ENCODE measurements around the gene MARS2. TPM values are rescaled to one million over a fixed set of nuclear protein-coding genes. Genes with fewer than 3 reads are reported as not detected.
"Not testable (repeated sequence)": the region's sequence is repeated elsewhere in the genome, so short reads cannot be mapped to it uniquely, and the experiment has no call there.

MARS2 gene
- total RNA-seq, 3 donors from 2014 or later = 7.7 to 11.2 (median 10.3) TPM

DNA sequence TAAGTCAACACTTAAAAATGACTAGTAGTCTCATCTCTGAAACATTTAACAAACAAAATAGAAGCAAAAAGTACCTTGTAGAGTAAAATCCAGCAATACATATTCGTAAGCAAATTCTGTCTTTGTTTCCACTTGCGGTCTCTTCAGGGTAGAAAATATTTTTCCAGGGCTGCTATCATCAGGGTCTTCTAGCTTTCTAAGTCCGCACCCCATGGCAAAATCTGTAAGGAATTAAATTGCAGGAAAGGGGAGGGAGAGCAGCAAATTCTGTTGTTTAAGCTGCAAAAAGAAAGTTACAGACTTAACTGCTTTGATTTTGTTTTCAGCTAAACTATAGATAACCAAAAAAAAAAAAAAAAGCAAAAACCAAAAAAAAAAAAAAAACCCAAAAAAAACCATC lies 29.9 kb upstream of the MARS2 start, which contains the start of gene RFTN2:
Gene RFTN2, minus strand, starts transcription at position 342 of the 400 bp plus-strand sequence. Its CDS starts 129 bp downstream, at position 213.
- Histone ChIP-seq H3K9me3 (no peaks in the 10 kb centered on the region), H3K36me3 (ENCODE audit: low read depth) (no peaks in the 10 kb centered on the region), H3K4me1 (ENCODE audit: low read depth) (no peaks in the 10 kb centered on the region), H3K4me3 (no peak within 1 kb of the TSS)
- DNase-seq = no peak
- TF ChIP-seq CTCF (IDR thresholded peaks at IDR 0.05) = no peak
- intact Hi-C loops (cut with DNase I, micrococcal nuclease) = no loop called here
- no peak for ATAC-seq

GRCh38 chr2:197675711-197676188 lies 29.4 kb upstream of the MARS2 start:
- Histone ChIP-seq H3K36me3 (ENCODE audit: low read depth) (no peaks in the 10 kb centered on the region), H3K9me3 (no peaks in the 10 kb centered on the region), H3K4me3 (no peak overlapping the region), H3K4me1 (ENCODE audit: low read depth) (no peaks in the 10 kb centered on the region)
- intact Hi-C loops (cut with DNase I, micrococcal nuclease) = no loop called here
- ATAC-seq = no peak
- TF ChIP-seq CTCF (IDR thresholded peaks at IDR 0.05) = no peak
- DNase-seq = no peak

DNA sequence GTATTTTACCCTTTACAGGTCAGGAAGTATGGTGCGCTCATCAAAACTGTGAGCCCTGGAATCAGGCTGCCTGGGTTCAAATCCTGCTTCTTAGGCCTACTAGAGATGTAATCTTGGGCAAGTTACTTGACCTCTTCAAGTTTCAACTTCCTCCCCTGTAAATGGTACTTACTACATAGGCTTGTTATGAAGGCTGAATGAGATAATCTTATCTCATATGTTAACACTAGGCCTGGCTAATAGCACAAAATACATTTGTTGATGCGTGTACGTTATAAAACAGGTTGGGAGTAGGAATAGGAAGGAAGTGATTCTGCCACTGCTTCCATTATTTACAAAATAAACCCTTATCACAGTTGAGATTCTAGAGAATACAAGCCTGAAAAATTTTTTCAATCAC lies 28.1 kb upstream of the MARS2 start:
- Histone ChIP-seq H3K9me3 (no peaks in the 10 kb centered on the region), H3K4me1 (ENCODE audit: low read depth) (no peaks in the 10 kb centered on the region), H3K36me3 (ENCODE audit: low read depth) (no peaks in the 10 kb centered on the region), H3K4me3 (no peak overlapping the region)
- DNase-seq (no peak), ATAC-seq (no peak)
- intact Hi-C loops (cut with DNase I, micrococcal nuclease) = no loop called here
- no peak for TF ChIP-seq CTCF (IDR thresholded peaks at IDR 0.05)

- Histone ChIP-seq H3K36me3 (ENCODE audit: low read depth) (no peaks in the 10 kb centered on the region), H3K4me1 (ENCODE audit: low read depth) (no peaks in the 10 kb centered on the region), H3K9me3 (no peaks in the 10 kb centered on the region), H3K4me3 (no peak overlapping the region)
- no peak for TF ChIP-seq CTCF (IDR thresholded peaks at IDR 0.05)
- intact Hi-C loops (cut with DNase I, micrococcal nuclease) = no loop called here
- ATAC-seq (no peak), DNase-seq (no peak)
Measured at GRCh38 chr2:197677483-197677882, 27.7 kb upstream of the MARS2 start.

DNA sequence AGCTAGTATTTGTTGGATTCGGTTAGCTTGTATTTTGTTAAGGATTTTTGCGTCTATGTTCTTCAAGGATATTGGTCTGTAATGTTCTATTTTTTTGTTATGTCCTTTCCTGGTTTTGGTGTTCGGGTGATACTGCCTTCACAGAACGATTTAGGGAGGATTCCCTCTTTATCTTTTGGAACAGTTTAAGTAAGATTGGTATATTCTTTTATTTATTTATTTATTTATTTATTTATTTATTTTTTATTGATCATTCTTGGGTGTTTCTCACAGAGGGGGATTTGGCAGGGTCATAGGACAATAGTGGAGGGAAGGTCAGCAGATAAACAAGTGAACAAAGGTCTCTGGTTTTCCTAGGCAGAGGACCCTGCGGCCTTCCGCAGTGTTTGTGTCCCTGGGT lies 10.0 kb upstream of the MARS2 start:
- H3K36me3 ChIP-seq (ENCODE audit: low read depth); H3K4me3 ChIP-seq; H3K9me3 ChIP-seq; DNase-seq; H3K4me1 ChIP-seq (ENCODE audit: low read depth); ATAC-seq; intact Hi-C loops (cut with DNase I, micrococcal nuclease): not testable (repeated sequence)

DNA sequence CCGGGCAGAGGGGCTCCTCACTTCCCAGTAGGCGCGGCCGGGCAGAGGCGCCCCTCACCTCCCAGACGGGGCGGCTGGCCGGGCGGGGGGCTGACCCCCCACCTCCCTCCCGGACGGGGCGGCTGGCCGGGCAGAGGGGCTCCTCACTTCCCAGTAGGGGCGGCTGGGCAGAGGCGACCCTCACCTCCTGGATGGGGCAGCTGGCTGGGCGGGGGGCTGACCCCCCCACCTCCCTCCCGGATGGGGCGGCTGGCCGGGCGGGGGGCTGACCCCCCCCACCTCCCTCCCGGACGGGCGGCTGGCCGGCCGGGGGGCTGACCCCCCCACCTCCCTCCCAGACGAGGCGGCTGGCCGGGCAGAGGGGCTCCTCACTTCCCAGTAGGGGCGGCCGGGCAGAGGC lies 9.2 kb upstream of the MARS2 start:
- H3K36me3 ChIP-seq (ENCODE audit: low read depth); H3K9me3 ChIP-seq; DNase-seq; intact Hi-C loops (cut with DNase I, micrococcal nuclease); ATAC-seq; H3K4me1 ChIP-seq (ENCODE audit: low read depth); H3K4me3 ChIP-seq: not testable (repeated sequence)

DNA sequence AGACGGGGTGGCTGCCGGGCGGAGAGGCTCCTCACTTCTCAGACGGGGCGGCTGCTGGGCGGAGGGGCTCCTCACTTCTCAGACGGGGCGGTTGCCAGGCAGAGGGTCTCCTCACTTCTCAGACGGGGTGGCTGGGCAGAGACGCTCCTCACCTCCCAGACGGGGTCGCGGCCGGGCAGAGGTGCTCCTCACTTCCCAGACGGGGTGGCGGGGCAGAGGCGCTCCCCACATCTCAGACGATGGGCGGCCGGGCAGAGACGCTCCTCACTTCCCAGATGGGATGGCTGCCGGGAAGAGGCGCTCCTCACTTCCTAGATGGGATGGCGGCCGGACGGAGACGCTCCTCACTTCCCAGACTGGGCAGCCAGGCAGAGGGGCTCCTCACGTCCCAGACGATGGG lies 8.6 kb upstream of the MARS2 start:
- H3K9me3 ChIP-seq; H3K36me3 ChIP-seq (ENCODE audit: low read depth); H3K4me1 ChIP-seq (ENCODE audit: low read depth); ATAC-seq; intact Hi-C loops (cut with DNase I, micrococcal nuclease); DNase-seq; H3K4me3 ChIP-seq: not testable (repeated sequence)

DNA sequence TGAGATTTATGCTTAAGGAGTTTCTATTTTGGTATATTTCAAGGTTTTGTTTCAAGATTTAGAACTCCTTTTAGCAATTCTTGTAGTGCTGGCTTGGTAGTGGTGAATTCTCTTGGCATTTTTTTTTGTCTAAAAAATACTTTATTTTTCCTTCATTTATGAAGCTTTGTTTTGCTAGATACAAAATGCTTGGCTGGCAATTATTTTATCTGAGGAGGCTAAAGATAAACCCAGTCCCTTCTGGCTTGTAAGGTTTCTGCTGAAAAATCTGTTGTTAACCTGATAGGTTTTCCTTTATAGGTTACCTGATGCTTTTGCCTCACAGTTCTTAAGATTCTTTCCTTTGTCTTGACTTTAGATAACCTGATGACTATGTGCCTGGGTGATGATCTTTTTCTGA lies 5.4 kb upstream of the MARS2 start:
- intact Hi-C loops (cut with DNase I, micrococcal nuclease); H3K4me1 ChIP-seq (ENCODE audit: low read depth); H3K4me3 ChIP-seq; DNase-seq; H3K9me3 ChIP-seq; H3K36me3 ChIP-seq (ENCODE audit: low read depth); ATAC-seq: not testable (repeated sequence)
